ENCODE data around the gene BCAT1.

The BCAT1 gene, protein sequence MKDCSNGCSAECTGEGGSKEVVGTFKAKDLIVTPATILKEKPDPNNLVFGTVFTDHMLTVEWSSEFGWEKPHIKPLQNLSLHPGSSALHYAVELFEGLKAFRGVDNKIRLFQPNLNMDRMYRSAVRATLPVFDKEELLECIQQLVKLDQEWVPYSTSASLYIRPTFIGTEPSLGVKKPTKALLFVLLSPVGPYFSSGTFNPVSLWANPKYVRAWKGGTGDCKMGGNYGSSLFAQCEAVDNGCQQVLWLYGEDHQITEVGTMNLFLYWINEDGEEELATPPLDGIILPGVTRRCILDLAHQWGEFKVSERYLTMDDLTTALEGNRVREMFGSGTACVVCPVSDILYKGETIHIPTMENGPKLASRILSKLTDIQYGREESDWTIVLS

DNA sequence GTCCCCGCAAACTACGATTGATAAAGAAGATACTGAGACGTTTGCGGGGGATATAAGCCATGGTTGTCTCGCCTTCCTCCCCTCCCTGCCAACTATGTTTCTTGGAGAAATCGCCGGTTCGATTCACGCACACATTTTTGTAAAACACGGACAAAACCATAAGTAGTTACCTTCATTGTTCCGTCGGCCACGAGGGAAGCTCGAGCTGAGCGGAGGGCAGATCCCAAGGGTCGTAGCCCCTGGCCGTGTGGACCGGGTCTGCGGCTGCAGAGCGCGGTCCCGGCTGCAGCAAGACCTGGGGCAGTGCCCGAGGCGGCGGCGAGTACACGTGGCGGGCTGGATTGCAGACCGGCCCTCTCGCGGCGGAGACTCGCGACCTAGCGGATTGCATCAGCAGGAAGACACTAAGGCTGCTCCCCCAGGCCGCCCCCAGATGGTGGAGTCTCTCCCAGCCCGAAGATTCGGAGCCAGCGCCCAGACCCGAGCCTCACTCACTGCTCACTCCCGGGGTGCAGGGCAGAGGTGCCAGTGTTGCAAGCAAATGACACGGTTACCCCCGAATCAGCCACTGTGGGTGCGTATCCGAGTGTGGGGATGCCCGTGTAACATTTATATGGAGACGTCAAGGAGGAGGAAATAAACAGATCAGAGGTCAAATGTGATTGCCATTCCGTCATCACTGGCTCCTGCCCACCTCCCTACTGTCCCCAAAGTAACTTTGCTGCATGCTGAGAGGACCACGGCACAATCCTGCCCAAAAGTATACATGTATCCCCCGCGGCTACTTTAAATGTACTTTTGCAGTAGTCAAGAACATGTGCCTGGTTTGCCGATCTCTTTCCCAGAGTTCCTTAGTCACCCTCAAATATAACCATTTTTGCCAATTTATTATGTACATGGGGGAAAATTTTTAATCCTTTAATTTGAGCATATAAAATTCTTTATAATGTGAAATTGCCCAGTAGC, at the start of gene BCAT1:
Gene BCAT1 (minus strand): TSS at position 345 of the 966 bp plus-strand sequence. CDS start 169 bp downstream, at position 176.
- peak; percentile 65 for DNase-seq

DNA sequence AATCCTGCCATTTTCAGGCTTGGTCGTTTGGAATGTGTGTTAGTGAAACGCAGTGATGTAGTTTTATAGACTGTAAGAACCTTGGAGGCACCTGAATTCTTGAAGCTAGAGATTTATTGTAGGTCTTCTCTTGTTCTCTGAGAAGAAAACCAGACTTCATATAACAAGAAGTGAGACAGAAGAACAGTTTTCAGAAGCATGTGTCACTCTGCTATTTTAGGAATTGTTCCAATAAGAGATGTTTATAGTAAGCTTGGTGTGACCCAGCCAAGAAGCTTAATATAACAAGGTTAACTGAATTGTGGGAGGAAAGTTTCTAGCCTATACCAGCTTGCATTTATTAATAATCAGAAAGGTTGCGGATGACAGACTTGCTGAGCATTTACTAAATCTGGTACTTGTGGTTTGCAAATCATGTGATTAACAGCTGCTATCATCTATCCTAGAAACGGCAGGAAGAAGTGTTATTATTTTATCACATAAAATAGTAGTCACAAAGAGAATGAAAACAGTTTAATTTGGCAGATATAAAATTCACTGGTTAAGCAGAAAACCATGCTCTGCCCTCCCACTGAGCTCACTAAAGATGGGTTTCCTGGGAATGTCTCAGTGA, 49.2 kb upstream of the BCAT1 start:
- DNase-seq, result no peak

DNA sequence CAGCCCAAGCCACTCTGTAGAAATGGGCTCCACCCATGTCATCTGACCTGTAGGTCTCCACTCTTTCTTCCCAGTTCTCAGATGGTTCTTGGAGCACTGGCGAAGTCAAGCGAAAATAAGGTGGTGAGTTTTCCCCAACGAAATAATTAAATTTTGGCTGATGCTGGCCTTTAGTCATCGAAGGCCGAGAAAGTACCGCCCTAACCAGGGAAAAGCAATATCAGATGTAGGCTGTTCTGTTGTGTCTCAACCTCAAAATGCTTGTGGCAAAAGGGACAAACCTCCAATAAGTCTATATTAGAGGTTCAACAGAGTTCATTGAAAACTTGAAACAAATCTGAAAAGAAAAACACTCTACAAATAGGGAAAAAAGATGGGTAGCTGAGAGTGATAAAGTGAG, 48.6 kb upstream of the BCAT1 start:
- DNase-seq, result no peak

DNA sequence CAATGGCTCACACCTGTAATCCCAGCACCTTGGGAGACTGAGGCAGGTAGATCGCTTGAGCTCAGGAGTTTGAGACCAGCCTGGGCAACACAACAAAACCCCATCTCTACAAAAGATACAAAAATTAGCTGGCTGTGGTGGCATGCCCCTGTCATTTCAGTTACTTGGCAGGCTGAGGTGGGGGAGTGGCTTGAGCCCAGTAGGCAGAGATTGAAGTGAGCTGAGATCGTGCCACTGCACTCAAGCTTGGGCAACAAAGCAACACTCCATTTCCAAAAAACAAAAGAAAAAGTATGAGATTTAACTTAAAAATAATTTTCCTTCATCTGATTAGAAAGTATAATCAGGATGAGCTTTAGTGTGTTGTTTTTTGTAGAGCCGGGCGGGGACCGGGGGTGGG, 47.9 kb upstream of the BCAT1 start:
- no peak for DNase-seq

DNA sequence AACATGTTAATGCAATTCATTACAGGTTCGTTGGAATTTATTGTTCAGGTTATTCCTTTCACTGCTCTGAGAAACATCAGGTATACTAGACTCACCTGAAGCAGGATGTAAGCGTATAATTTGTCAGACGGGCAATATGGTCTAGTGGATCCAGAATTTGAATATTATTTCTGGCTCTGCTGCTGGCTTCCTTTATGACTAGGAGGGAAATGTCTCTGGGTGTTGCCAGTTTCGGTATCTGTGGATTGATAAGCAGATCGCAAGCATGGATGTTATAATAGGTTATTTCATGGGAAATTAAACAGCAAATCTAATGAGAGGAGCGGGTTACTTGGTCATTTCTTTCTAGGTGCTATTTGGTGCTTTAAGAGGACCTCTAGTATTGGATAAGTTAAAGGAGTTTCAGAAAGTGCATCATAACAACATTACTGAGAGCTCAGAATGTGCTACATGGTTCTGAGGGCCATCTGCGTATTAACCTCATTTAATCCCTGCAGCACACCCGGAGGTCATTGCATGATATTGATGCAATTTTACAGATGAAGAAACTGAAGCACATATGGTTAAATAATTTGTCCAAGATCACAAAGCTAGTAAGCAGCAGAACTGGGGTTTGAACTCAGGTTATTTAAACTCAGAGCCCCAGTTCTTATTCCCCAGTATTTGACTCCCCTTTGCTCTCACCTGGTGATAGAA, 47.3 kb upstream of the BCAT1 start:
- no peak for DNase-seq

DNA sequence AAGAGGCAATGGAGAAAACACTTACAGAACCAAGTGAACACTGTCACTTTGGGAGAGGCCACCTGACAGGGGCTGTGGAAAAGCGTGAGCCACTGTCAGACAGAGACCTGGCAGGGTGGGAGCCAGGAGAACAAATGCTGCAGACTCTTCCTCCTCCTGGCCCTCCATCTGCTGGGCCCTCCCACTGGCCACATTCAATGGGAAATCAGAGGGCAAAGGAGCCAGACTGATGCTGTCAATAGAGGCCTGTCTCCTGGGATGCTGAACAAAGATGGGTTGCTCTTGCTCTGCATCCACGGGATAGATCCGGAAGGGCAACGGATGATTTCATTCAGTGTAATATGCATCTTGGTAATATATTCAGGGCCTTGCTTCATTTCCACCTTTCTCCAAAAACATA, 44.9 kb upstream of the BCAT1 start:
- DNase-seq, result no peak

DNA sequence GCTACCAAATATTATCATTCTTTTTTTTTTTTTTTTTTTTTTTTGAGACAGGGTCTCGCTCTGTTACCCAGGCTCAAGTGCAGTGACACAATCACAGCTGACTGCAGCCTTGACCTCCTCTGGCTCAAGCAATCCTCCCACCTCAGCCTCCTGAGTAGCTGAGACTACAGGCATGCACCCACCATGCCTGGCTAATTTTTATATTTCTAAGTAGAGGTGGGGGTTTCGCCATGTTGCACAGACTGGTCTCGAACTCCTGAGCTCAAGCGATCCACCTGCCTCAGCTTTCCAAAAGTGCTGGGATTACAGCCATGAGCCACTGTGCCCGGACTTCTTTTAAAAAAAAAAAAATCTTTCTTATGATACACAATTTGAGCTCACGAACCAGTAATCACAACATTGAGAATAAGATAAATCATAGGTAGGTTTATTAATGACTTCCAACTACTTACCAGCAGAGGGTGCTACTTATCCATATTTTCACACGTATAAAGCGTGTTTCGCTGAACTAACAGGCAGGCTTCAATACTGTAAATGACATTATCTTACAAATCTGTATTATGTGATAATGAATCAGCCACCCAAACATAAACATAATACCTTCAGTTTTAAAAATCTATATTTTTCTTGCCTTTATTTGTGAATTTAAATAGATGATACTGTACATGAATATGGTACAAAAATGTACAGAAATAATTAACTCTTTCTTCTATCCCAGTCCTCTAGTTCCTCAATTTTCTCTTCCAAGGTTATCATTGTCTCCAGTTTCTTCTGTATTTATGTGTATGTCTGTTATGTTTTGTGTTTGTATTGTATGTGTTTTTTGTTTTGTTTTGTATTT, 42.5 kb upstream of the BCAT1 start:
- no peak for DNase-seq

DNA sequence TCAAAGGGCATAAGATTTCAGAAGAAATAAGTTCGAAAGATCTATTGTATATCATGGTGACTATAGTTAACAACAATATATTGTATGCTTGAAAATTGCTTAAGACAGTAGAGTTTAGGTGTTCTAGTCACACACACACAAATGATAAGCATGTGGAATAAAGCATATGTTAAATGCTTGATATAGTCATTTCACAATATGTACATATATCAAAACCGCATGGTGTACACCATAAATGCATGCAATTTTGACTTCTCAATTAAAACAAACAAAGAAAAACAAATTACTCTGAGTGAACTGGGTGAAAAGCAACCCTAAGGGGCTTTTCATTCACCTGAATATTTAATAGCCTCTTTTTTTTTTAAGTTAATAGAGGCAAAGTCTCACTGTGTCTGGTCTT, 40.3 kb upstream of the BCAT1 start:
- no peak for DNase-seq

DNA sequence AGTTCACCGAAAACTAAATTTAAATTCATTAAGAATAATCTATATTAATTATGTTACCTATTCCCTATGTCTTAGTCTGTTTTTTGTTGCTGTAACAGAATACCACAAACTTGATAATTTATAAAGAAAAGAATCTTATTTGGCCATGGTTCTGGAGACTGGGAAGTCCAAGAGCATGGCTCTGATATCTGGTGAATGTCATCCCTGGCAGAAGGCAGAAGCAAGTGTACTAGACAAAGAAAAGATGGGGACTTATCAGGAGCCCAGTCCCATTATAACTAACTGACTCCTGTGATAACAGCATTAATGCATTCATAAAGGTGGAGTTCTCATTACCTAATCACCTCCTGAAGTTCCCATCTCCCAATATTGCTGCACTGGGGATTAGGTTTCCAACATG, 33.3 kb upstream of the BCAT1 start:
- DNase-seq, result no peak

DNA sequence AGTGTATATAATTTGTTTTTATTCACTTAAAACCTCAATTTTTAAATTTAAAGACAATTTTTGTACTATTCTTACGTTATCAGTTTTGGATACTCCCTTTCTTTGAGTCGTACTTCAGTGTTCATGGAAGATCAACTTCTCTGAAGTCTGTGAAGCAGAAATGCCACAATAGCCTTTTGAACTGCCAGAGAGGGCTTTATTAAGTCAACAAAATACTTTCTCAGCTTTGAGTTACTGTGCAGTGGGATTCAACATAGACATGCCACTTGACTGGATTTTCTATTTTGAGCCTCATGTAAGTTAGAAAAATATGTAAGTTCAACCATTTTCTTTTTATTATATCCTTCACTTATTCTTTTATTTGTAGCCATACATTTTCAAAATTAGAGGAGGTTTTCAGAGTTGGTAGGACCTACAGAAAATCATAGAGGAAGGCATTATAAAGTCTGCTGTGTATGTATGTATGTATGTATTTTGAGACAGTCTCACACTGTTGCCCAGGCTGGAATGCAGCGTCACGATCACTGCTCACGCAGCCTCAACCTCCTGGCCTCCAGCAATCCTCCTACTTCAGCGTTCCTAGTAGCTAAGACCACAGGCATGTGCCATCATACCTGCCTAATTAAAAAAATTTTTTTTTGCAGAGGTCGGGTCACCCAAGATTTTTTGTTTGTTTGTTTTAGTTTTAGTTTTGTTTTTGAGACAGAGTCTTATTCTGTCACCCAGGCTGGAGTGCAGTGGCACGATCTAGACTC, 31.3 kb upstream of the BCAT1 start:
- DNase-seq, result no peak

DNA sequence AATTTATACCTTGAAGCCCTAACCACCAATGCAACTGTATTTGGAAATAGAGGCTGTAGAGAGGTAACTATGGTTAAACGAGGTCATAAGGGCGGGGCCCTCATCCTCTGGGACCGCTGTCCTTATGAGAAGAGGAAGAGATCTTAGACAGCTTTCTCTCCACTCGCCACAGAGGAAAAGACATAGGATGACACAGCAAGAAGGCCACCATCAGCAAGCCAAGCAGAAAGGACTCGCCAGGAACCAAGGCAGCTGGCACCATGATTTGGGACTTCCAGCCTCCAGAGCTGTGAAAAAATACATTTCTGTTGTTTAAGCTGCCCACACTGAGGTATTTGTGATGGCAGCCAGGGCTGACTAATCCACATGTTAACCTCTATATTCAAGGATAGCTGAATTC, 30.4 kb upstream of the BCAT1 start:
- DNase-seq, result no peak

DNA sequence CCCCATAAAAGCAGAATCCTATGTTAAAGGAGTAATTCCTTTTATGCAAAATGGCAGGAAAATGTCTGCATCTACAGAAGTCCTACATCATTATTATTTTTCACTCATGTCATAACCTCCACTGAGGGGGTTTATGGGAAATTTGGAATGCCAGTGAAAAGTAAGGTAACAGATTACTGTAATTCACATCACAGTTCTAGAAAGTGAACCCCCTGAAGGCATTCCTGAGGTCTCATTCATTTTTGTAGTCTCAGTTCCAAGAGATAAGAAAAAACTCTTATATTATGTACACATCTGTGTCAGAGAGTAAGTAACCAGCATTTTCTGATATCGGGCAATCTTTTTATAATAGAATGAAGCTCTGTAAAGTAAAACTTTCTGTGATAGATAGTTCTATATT, 28.8 kb upstream of the BCAT1 start:
- DNase-seq, result no peak

DNA sequence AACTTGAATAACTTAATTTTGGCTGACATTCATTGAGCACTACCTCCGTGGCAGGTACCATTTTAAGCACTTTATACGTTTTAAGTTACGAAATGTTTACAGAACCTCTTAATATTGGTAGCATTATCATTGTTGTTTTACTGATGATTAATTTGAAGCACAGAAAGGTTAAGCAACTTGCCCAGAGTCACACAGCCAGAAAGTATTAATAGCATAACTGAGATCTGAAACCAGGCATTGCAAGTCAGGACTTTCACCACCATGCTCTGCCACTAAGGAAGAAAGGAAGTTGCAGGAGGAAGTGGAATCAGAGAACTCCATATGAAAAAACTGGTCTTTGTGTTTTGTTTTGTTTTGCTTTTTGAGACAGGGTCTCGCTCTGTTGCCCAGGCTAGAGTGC, 28.2 kb upstream of the BCAT1 start:
- DNase-seq, result no peak

DNA sequence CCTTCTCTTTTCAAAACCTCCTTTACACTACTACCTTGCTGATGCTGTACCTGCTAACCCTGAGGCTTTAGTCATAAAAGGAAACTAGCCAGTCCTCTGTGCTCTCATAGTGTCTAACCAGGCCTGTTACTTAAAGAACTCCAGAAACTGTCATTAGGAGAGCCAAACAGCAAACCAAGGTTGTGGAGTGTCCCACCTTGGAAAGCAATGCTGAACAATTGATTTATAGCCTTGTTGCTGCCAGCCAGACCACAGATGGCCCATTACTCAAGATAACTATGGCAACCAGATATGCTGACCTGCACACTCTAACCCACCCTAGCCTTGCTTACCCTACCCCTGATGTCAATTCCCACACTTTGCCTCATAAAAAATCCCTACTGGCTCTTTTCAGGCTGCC, 26.5 kb upstream of the BCAT1 start:
- DNase-seq, result no peak

DNA sequence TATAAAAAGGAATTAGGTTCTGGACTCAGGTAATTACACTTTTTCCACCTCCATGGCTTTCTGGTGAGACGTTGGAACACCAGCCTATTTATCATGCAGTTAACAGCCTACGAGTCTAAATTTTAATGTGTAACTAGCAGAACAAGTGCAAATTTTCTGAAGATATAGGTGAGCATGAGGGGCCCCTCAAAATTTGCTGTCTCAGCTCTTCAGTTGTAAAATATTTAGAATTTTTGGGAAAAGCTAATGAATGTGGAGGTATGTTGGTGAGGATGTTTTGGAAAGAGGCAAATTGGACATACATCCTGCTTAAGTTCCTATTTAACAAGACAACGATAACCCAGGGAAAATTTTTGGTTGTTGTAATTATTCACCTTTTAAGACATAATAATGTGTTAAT, 25.3 kb upstream of the BCAT1 start:
- no peak for DNase-seq

DNA sequence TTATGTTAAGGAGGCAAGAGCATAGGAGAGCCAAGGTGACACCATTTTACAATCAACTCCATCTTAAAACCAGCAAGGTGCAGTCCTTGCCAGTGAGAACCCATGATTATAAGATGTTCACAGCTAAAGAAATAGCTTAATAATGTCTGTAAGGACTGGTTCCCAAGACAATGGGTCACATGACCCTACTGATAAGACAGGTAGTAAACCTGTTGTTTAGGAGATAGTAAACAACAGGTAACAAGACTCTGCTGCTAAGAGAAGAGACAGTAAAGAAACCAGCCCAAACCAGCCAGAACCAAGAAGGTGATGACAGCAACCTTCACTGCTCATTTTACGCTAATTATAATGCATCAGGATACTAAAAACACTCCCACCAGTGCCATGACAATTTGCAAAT, 23.2 kb upstream of the BCAT1 start:
- no peak for DNase-seq

DNA sequence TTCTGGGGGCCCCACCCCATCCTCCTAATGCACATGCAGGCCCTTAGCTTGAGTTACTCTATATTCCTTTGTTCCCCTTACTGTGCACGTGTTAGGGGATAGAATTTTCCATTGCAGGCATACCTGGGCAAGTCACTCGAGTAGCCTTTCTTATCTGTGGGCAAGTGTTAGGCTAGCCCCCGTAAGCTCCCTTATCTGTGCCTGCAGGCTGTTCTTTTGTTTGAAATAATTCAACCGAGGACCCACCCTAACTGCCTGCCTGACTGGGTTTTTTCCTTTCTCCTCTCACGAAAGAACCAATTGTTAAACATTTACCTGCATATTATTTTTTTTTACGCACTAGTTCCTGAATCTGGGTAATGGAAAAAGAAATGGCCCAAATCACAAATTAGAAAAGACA, 21.3 kb upstream of the BCAT1 start:
- no peak for DNase-seq

DNA sequence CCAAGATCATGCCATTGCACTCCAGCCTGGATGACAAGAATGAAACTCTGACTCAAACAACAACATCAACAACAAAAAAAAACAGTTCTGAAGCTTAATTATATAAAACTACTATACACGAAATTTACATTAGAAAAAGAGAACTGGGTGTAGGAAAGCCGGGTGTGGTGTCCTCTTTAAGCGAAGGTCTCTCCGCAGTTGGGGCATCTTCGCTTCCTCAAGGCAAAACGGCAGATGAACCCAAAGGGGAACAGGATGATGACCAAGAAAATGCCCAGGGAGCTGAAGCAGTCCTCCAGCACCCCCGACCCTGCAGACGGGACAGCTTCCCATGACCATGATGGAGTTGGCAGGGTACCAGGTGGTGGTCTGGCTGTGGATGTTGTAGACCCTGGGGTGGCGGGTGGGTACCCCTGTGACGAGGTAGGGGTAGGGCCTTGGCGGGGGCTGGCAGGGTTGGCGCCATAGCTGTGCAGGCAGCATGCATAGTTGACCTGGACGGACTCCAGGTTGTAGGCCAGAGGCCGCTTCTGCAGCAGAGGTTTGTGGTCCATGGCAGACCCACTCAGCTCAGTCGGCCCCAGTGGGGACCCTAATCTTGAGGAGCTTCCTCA, 18.2 kb upstream of the BCAT1 start:
- DNase-seq, result no peak

DNA sequence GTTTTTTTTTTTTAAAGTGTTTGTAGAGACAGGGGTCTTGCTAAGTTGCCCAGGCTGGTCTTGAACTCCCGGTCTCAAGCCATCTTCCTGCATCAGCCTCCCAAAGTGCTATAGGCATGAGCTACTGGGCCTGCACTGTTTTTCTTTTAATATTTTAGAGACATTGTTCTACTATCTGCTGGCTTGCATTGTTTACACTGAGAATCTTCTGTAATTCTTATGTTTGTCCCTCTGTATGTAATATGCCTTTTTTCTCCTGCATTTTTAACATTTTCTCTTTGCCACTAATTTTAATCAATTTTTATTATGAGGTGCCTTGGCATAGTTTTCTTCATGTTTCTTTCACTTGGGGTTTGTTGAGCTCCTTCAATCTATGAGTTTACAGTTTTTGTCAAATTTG, 15.4 kb upstream of the BCAT1 start:
- DNase-seq, result no peak

DNA sequence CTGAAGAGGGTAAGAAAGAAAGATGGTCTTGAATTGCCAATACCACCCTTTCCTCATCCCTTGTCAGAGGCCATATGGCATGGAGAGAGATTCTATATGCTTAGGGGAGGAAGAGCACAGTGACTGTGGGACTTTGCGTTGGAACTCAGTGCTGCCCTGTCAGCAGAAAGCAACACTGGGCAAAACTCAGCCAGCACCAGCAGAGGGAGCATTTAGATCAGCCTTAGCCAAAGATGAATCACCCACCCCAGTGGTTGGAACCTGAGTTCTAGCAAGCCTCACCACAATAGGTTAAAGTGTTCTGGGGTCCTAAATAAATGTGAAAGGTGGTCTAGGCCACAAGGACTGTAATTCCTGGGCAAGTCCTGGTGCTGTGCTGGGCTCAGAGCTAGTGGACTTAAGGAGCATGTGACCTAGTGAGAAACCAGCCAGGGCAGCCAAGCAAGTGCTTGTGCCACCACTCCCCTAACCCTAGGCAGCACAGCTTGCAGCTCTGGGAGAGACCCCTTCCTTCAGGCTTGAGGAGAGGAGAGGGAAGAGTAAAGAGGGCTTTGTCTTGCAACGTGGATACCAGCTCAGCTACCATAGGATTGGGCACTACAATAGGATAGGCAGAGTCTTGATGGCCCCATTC, 11.4 kb upstream of the BCAT1 start:
- DNase-seq, result peak; percentile 4
